ENCODE results near the gene CSMD2.

CSMD2 gene

GRCh38 chr1:33601751-33602150, 563.3 kb downstream of the CSMD2 start:
- no peak for DNase-seq (ENCODE audit: low spot score)

DNA sequence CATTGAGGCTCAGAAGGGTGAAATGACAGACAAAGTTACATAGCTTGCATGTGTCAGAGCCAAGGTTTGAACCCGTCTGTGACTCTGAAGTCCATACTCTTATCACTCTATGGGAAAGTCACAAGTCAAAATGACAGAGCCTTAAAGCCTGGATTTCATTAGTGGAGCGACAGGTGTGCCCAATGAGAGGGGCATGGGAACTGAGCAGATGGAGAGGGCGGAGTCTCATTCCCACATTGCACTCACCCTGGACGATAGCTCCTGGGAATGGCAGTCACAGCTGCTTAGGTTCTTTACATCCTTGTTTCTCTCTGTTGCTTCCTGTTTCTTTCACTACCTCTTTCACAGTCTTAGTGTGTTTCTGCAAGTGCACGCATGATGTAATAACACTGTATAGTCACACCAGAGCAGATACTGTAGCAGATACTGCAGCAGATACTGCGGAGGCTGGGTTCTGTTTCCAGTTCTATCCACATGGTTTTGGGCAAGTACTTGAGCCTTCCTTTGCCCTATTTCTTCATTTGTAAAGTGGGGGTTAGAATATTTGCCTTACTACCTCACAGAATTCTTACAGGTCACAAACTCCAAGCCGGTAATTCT, 565.4 kb downstream of the CSMD2 start:
- no peak for DNase-seq (ENCODE audit: low spot score)

- DNase-seq (ENCODE audit: low spot score): no peak
These were observed 576.3 kb downstream of the CSMD2 start for GRCh38 chr1:33588726-33589125.

GRCh38 chr1:33586795-33587194, 578.2 kb downstream of the CSMD2 start:
- DNase-seq (ENCODE audit: low spot score): no peak

GRCh38 chr1:33586106-33586505, 578.9 kb downstream of the CSMD2 start:
- DNase-seq (ENCODE audit: low spot score): no peak

- no peak for DNase-seq (ENCODE audit: low spot score)
These were observed 581.5 kb downstream of the CSMD2 start for GRCh38 chr1:33583567-33583966.

- no peak for DNase-seq (ENCODE audit: low spot score)
These were observed 586.2 kb downstream of the CSMD2 start for GRCh38 chr1:33578557-33579448.

GRCh38 chr1:33577663-33578062, 587.4 kb downstream of the CSMD2 start:
- DNase-seq (ENCODE audit: low spot score): no peak

DNA sequence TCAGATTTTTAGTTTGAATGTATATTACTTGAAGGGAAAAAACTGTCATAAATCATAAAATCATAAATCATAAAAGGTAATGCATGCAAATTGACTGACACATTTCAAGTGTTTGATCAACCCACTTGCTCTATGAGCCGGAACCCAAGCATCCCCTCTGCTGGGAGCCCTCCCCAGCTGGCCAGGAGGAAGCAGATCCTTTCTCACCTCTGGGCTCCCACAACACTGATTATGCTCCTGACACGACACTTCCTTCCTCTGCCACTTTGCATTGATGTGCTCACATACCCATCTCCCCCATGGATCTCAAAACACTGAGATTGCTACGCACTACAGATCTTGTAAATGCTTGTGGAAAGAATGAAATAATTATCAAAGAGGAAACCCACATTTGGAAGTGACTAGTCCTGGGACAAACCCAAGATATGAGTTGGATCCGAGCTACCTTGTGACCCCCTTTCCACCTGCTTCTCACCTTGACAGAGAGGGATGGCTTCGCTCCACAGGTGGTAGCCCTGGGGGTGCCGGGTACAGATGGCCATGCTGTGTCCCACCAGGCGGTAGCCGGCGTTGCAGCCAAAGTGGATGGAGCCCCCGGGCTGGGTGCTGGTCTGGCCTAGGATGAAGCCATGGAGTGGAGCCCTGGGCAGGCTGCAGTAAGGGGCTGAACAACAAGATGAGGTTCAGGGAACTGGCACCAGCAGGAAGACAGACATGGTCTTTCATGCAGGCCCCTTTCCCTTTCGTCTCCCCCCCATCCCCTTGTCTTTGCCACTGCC, 588.0 kb downstream of the CSMD2 start:
- DNase-seq (ENCODE audit: low spot score): no peak

DNA sequence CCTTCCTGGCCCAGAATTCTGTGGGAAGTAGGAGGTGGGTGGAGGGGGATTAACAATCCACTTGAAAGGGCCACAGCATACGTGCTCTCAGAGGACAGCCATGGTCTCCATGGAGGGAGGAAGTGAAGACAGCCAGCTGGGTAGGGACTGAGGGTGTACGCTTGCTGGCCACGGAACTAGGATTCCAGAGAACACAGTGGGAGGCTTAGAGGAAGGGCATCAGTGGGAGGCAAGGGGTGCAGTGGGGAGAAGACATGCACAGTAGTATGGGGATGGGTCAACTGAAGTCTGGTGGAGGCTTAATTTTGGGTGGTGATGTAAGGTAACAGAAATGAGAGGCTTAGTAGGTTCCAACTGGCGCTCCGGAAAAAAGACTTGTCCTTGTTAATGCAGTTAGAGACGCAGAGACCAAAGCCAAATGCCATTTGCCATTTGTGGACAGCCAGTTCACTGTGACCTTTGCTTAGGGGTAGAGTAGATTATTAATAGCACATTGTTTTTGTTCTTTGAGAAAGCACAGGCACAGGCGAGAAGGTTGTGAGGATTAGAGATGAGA, 589.6 kb downstream of the CSMD2 start:
- DNase-seq (ENCODE audit: low spot score): no peak

GRCh38 chr1:33573661-33574060, 591.4 kb downstream of the CSMD2 start:
- no peak for DNase-seq (ENCODE audit: low spot score)

DNA sequence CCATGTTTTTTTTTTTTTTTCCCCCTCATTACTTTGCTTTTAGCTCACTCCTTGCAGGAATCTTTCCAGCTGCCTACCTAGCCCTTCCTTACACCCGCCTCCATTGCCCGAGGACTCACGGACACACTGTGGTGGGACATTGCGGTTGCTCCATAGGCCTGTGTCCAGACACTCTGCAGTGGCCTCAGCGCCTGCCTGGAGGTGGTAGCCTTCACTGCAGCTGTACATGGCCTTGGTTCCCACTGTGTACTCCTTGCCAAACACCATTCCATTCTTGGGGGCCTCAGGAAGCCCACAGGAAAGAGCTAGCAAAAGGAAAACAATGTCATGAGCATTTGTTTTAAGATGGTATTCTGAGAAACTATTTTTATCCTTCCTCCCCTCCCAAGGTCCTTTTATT, 592.6 kb downstream of the CSMD2 start:
- no peak for DNase-seq (ENCODE audit: low spot score)

- DNase-seq (ENCODE audit: low spot score): no peak
These were observed 595.7 kb downstream of the CSMD2 start for GRCh38 chr1:33569331-33569730.

GRCh38 chr1:33563699-33564098, 601.3 kb downstream of the CSMD2 start:
- DNase-seq (ENCODE audit: low spot score): no peak

- no peak for DNase-seq (ENCODE audit: low spot score)
These were observed 602.5 kb downstream of the CSMD2 start for GRCh38 chr1:33562563-33562962.

DNA sequence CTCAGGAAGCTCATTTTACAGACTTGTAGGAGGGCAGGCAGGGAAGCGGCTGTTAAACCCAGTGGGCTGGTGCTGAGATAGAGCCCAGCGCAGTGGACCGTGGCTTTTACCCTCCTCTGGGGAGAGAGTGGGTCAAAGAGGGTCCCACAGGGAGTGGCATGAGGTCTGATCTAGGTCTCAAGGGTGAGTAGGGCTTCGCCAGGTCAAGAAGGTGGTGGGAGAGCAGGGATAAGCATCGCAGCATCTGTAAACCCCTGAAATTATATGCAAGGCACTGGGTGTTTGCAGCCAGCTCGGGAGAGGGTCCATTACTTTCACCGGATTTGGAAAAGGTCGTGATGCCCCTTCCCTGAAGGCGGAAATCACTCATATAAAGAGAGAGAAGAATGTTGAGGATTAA, 603.5 kb downstream of the CSMD2 start:
- DNase-seq (ENCODE audit: low spot score): no peak

GRCh38 chr1:33560680-33561079, 604.4 kb downstream of the CSMD2 start:
- DNase-seq (ENCODE audit: low spot score): no peak

DNA sequence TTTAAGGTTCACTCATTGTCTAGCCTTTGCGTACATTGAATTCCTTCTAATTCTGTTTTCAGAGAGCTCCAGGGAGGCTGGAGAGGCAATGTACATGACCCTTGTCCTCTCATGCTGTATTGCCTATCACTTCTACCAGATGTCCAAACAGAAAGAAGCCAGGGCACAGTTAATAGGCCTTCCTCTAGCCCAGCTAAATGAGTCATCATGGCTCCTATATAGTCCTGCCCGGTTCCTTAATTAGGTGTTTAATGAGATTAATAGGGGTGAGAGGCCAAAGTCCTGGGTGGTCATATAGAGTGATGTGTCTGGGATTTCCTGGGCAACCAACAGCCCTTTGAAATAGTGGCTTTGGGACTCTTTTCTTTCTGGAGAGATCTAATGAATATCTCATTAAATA, 616.3 kb downstream of the CSMD2 start:
- no peak for DNase-seq (ENCODE audit: low spot score)

DNA sequence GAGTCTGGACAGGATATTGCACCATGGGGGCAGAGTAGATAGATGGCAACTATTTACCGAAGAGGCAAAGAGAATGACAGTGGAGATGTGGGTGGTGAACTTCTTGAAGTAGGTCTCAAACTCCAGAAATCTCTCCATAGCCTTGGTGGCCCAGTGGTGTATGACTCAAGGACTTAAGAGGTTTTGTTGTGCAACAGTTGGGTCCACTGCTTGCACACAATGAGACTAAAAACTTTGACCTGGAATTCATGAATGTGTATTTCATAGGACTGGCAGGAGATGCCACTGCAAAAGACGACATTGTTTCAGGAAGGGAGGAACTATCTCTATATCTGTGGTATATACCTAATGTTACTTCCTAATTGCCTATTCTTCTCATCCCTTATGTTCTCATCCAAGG, 616.7 kb downstream of the CSMD2 start:
- DNase-seq (ENCODE audit: low spot score): no peak

GRCh38 chr1:33547576-33547975, 617.5 kb downstream of the CSMD2 start:
- no peak for DNase-seq (ENCODE audit: low spot score)

DNA sequence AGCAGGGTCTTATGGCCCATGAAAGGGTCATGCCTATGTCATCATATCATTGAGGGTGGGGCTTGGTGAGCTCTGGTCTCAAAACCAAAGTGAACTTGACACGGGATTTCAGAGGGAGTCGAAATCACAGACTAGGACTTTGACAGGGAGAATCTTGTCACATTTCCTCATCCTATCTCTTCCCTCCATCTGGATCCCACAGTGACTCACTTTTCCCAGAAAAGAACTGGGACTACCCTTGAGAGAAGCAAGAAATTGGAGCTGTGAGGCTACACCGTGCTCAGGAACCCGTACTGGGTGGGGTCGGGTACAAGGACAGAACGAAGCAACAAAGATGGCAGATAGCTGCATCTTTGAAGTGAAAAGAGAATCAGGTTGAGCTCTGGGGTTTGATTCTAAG, 623.1 kb downstream of the CSMD2 start:
- DNase-seq (ENCODE audit: low spot score): no peak

DNA sequence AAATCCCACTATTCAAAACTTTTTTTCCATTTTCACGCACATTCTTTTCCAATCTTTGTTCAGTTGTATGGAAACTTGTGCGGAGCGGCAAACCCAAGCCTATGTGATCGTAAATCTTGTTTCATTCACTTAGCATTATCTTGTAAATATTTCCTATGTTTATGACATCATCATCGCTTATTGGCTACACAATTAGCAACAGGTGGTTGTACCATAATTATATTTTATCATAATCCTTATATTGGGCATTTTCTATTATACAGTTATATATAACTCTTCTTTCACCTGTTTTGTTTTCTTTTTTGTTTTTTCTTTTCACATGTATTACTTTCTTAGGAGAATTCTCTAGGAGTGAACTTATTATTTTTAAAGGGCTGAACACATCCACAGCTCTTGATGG, 627.1 kb downstream of the CSMD2 start:
- DNase-seq (ENCODE audit: low spot score): no peak

- no peak for DNase-seq (ENCODE audit: low spot score)
These were observed 629.7 kb downstream of the CSMD2 start for GRCh38 chr1:33535334-33535733.
